22Rv1 (cell line): Measurements from ENCODE around the gene IARS2.

ENCODE experiments used
- ZFX ChIP-seq: fragments of 450-650 bp; IDR thresholded peaks from 2 replicates; pipeline ENCODE4 v1.6.1; 2017; ENCODE audit warnings: antibody characterized with exemption, borderline replicate concordance
- TF ChIP-seq, protein P1 (sequence below): fragments of 450-650 bp; IDR thresholded peaks from 2 replicates; pipeline ENCODE4 v1.5.1; 2017; ENCODE audit warnings: mild to moderate bottlenecking

DNA sequence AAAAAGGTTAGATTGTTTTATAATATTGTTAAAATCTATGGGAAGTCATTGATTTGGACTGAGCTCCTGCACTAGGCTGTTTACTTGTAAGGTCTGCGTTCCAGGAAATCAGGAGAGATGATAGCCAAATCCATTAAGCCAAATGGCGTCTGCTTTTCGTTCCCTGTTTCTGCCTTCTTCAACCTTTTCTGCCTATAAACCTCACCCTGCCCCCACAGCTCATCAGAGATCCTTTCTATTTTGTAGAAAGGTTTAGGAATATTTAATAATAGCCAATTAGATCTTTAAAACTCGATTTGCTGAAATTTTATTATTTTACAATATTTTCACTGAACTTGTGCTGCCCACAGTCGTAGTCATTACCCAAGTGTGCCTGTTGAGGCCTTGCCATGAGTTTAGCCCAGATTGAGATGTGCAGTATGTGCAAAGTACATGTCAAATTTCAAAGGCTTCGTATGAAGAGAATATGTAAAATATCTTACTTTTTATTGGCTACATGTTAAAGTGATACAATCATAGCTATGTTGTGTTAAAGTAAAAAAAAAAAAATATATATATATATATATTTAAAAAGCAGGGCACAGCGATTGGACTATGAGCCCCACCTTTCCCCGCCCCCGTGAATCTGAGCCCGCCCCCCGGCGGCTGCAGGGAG lies 444 bp upstream of the IARS2 start:
- TF ChIP-seq, protein P1, sequence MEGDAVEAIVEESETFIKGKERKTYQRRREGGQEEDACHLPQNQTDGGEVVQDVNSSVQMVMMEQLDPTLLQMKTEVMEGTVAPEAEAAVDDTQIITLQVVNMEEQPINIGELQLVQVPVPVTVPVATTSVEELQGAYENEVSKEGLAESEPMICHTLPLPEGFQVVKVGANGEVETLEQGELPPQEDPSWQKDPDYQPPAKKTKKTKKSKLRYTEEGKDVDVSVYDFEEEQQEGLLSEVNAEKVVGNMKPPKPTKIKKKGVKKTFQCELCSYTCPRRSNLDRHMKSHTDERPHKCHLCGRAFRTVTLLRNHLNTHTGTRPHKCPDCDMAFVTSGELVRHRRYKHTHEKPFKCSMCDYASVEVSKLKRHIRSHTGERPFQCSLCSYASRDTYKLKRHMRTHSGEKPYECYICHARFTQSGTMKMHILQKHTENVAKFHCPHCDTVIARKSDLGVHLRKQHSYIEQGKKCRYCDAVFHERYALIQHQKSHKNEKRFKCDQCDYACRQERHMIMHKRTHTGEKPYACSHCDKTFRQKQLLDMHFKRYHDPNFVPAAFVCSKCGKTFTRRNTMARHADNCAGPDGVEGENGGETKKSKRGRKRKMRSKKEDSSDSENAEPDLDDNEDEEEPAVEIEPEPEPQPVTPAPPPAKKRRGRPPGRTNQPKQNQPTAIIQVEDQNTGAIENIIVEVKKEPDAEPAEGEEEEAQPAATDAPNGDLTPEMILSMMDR = no peak
- TF ChIP-seq ZFX = no peak
